ENCODE data around the gene CTSD. TPM values are rescaled to one million over a fixed set of nuclear protein-coding genes. Genes with fewer than 3 reads are reported as not detected.

Gene CTSD
- total RNA-seq, 1 experiment from 2014 or later = 158 TPM

GRCh38 chr11:1774886-1775285, 11.2 kb upstream of the CTSD start:
- no peak overlapping the region for H3K27ac ChIP-seq (ENCODE audit: insufficient read length, low read depth, low read length)

More at GRCh38 chr11:1774886-1775285, 11.2 kb upstream of the CTSD start:
- no peak overlapping the region for H2BK120ac ChIP-seq (ENCODE audit: low read depth, low read length, poor library complexity, severe bottlenecking)
- WGBS (ENCODE audit: extremely low coverage, insufficient read length, low lambda C conversion rate) = no CpG with 5 or more reads among the region's 12 CpGs
- peaks cover 8% of the 10 kb centered on the region; the same call in 1 of the 2 replicates for H3K4me1 ChIP-seq (ENCODE audit: insufficient read depth, low read length)
- no peak overlapping the region for H3K4ac ChIP-seq (ENCODE audit: low read depth, low read length)
- DNase-seq = no peak
- no peaks in the 10 kb centered on the region for H3K79me1 ChIP-seq (ENCODE audit: insufficient read depth, low read depth, low read length, poor library complexity, severe bottlenecking)
- no peak overlapping the region for H3K27ac Mint-ChIP-seq
- TF ChIP-seq CTCF (conservative IDR thresholded peaks at IDR 0.05) = no peak
- H3K18ac ChIP-seq (ENCODE audit: insufficient read length, low read depth, low read length) = no peak overlapping the region
- no peak overlapping the region for H3K4me2 ChIP-seq (ENCODE audit: insufficient read depth, insufficient read length, low read length)
- H3K56ac ChIP-seq (ENCODE audit: insufficient read length, low read depth, low read length) = no peak overlapping the region
- no peak overlapping the region for H2AK5ac ChIP-seq (ENCODE audit: insufficient read length, low read length)
- H4K5ac ChIP-seq (ENCODE audit: insufficient read length, low read depth, low read length) = no peak overlapping the region
- no peak overlapping the region for H2BK15ac ChIP-seq (ENCODE audit: low read depth, low read length)
- H3K9me3 Mint-ChIP-seq = peaks cover 4 to 9% of the 10 kb centered on the region in 2 experiments; a peak in 3 of 5 replicates
- H2BK20ac ChIP-seq (ENCODE audit: low read depth, low read length, poor library complexity, severe bottlenecking) = no peak overlapping the region
- no peaks in the 10 kb centered on the region; the same call in 1 of the 2 replicates for H3K27me3 ChIP-seq (ENCODE audit: insufficient read depth, low read length)
- H2AFZ ChIP-seq (ENCODE audit: low read length) = no peak overlapping the region
- H3K23ac ChIP-seq (ENCODE audit: insufficient read length, low read depth, low read length) = no peak overlapping the region
- no peaks in the 10 kb centered on the region for H3K79me2 ChIP-seq (ENCODE audit: insufficient read depth, low read length)
- no peak overlapping the region for H4K8ac ChIP-seq (replicated peaks; ENCODE audit: insufficient read length, low read depth, low read length)
- H3K4me3 Mint-ChIP-seq = no peak overlapping the region
- no peak overlapping the region for H3K9ac ChIP-seq (ENCODE audit: extremely low read depth, insufficient read length, low read length)
- no peaks in the 10 kb centered on the region; a peak in 2 of 7 replicates for H3K36me3 Mint-ChIP-seq (ENCODE audit: insufficient read depth in 1 of 3, low read depth in 3 of 3)
- H4K91ac ChIP-seq (ENCODE audit: insufficient read length, low read depth, low read length) = no peak overlapping the region
- H2BK12ac ChIP-seq (ENCODE audit: insufficient read length, low read depth, low read length) = no peak overlapping the region
- peaks cover 24 to 26% of the 10 kb centered on the region in 2 experiments for H3K4me1 Mint-ChIP-seq
- H3K14ac ChIP-seq (ENCODE audit: insufficient read depth, low read length) = no peak overlapping the region; the same call in 1 of the 2 replicates
- H3T11ph ChIP-seq (ENCODE audit: low read length) = no peak overlapping the region
- H3K9me3 ChIP-seq (ENCODE audit: control insufficient read depth, low read depth, low read length) = no peaks in the 10 kb centered on the region
- H3K27me3 Mint-ChIP-seq (ENCODE audit: low read depth) = peaks cover 29% of the 10 kb centered on the region
- H3K23me2 ChIP-seq (ENCODE audit: insufficient read length, low read depth, low read length, poor library complexity, severe bottlenecking) = no peaks in the 10 kb centered on the region
- no peaks in the 10 kb centered on the region for H4K20me1 ChIP-seq (ENCODE audit: control insufficient read depth, insufficient read depth, insufficient read length)
- H2BK5ac ChIP-seq (ENCODE audit: insufficient read length, low read length) = no peak overlapping the region
